Duodenal mucosa (tissue), 2 donors: ENCODE results near the gene C14orf39.

ENCODE experiments used
- H3K27ac ChIP-seq: one replicate; pipeline ENCODE4 v1.7.0; 2013; ENCODE audit warnings: low read depth, low read length
- H3K27me3 ChIP-seq, 2 donors: one replicate each; pipeline ENCODE4 v1.7.0; 2013; ENCODE audit warnings: low read length in 2 of 2, control low read depth in 1 of 2; ENCODE audit not compliant: insufficient read depth in 2 of 2, control insufficient read depth in 1 of 2
- H3K36me3 ChIP-seq, 2 donors: one replicate each; pipeline ENCODE4 v1.7.0; 2013; ENCODE audit warnings: low read length in 2 of 2, control low read depth in 1 of 2; ENCODE audit not compliant: insufficient read depth in 2 of 2, control insufficient read depth in 1 of 2
- H3K4me1 ChIP-seq, 2 donors: one replicate each; pipeline ENCODE4 v1.7.0; 2013; ENCODE audit warnings: low read length in 2 of 2, control low read depth in 1 of 2; ENCODE audit not compliant: insufficient read depth in 2 of 2, control insufficient read depth in 1 of 2
- H3K4me3 ChIP-seq, 2 donors: one replicate each; pipeline ENCODE4 v1.7.0; 2013; ENCODE audit warnings: low read length in 2 of 2, low read depth in 1 of 2
- H3K9ac ChIP-seq, 2 donors: one replicate each; pipeline ENCODE4 v1.7.0; 2013; ENCODE audit warnings: low read length in 2 of 2, low read depth in 1 of 2
- H3K9me3 ChIP-seq, 2 donors: one replicate each; pipeline ENCODE4 v1.7.0; 2013; ENCODE audit warnings: low read length in 2 of 2, control low read depth in 1 of 2; ENCODE audit not compliant: control insufficient read depth in 1 of 2

The C14orf39 gene

GRCh38 chr14:60509438-60510253 lies 23.8 kb upstream of the C14orf39 start:
- Histone ChIP-seq H3K36me3 (no peaks in the 10 kb centered on the region), H3K4me3 (no peak overlapping the region), H3K4me1 (no peaks in the 10 kb centered on the region), H3K9me3 (no peaks in the 10 kb centered on the region), H3K27ac (no peak overlapping the region), H3K27me3 (peaks cover 85 to 98% of the 10 kb centered on the region in 2 donors), H3K9ac (no peak overlapping the region)

GRCh38 chr14:60508707-60509437 lies 23.0 kb upstream of the C14orf39 start, which contains the start of gene SIX6:
TSS of gene SIX6 (plus strand) at chr14:60509146. CDS start at chr14:60509399, 253 bp downstream.
- no peak within 1 kb of the TSS for H3K4me3 ChIP-seq
- no peaks in the 10 kb centered on the region for H3K4me1 ChIP-seq
- H3K9ac ChIP-seq: no peak within 1 kb of the TSS
- H3K27me3 ChIP-seq: peaks cover 85 to 98% of the 10 kb centered on the region in 2 donors
- H3K36me3 ChIP-seq: no peaks in the 10 kb centered on the region
- H3K9me3 ChIP-seq: no peaks in the 10 kb centered on the region
- H3K27ac ChIP-seq: no peak within 1 kb of the TSS

DNA sequence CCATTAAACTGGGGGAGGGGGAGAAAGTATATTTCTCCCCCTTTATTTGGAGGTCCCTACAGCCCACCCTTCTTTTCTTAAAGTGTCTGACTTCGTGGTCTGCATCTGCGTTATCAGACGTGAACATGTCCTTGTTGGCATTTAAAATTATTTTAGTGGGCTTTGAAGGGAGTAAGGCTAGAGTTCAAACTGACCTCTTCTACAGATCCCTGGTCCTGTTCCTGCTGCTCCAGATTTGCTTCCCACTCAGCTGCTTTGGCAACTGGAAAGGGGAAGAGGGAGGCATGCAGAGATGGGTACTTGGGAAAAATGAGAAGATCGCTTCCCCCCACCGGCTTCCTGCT lies 22.5 kb upstream of the C14orf39 start:
- H3K4me1 ChIP-seq: no peaks in the 10 kb centered on the region
- H3K4me3 ChIP-seq: no peak overlapping the region
- no peaks in the 10 kb centered on the region for H3K36me3 ChIP-seq
- H3K9me3 ChIP-seq: no peaks in the 10 kb centered on the region
- H3K27ac ChIP-seq: no peak overlapping the region
- H3K9ac ChIP-seq: no peak overlapping the region
- H3K27me3 ChIP-seq: peaks cover 83 to 95% of the 10 kb centered on the region in 2 donors

DNA sequence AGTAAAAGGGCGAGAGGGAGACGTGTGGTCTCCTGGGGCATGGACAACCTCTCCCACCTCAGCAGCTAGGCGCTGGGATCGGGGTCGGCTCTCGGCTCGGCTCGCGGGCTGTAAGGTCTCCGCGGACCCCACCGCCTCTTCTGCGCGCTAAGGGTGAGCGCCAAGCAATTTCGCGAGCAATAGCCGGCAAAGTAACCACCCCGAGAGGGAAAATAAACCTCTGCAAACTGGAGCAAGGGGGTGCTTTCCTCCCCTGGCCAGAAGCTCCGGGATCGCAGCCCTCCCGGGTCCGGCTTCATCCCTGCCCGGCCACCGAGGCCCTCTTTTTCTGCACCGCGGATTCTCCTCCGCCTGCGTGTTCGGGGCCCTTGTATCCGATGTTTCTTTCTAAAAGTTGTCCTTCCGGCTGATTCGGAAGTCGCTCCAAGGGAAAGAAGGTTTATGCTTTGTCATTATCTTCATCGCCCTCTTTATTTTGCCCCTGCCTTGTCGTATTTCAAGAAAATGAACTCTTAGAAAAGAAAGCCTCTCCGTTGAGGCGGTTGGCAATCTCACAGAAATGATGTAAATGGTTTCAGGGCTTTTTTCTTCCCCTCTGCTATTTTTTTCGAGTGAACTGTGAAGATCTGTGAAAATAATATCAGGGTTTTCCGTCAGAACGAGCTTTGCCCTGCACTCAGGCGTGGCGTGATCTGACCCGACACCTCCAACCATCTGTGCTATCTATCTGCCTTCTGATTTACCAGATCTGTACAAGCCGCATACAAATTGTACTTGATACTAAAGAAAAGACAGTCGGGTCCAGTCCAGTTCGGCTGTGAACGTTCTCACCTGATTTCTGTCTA lies 21.3 kb upstream of the C14orf39 start:
- no peaks in the 10 kb centered on the region for H3K4me1 ChIP-seq
- no peaks in the 10 kb centered on the region for H3K36me3 ChIP-seq
- H3K4me3 ChIP-seq: no peak overlapping the region
- H3K27me3 ChIP-seq: peaks cover 73 to 91% of the 10 kb centered on the region in 2 donors
- H3K9ac ChIP-seq: no peak overlapping the region
- no peak overlapping the region for H3K27ac ChIP-seq
- H3K9me3 ChIP-seq: no peaks in the 10 kb centered on the region

GRCh38 chr14:60506462-60506984 lies 20.7 kb upstream of the C14orf39 start:
- H3K27me3 ChIP-seq: peaks cover 66 to 89% of the 10 kb centered on the region in 2 donors
- H3K27ac ChIP-seq: no peak overlapping the region
- H3K4me3 ChIP-seq: no peak overlapping the region
- no peaks in the 10 kb centered on the region for H3K9me3 ChIP-seq
- no peak overlapping the region for H3K9ac ChIP-seq
- no peaks in the 10 kb centered on the region for H3K36me3 ChIP-seq
- H3K4me1 ChIP-seq: no peaks in the 10 kb centered on the region

DNA sequence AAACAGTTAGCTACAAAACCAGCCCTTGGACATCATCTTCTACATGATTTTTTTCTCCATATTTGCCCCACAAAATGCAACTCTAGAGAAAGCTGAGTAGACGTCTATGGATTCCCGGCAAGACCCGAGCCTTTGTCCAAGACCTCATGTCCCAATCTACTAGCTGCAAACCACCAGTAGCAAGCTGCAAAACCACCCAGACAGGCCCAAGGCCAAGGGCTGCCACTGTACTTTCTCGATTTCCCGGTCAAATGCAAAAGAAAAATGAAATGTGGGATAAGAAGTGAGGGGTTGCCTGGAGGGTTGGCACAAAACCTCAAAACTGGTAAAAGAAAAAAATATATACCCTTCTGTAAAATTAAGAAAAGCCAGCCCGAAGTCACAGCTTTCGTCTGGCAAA lies 20.1 kb upstream of the C14orf39 start:
- Histone ChIP-seq H3K36me3 (no peaks in the 10 kb centered on the region), H3K9me3 (no peaks in the 10 kb centered on the region), H3K4me1 (no peaks in the 10 kb centered on the region), H3K27ac (no peak overlapping the region), H3K9ac (no peak overlapping the region), H3K4me3 (no peak overlapping the region), H3K27me3 (peaks cover 61 to 84% of the 10 kb centered on the region in 2 donors)

- no peaks in the 10 kb centered on the region for H3K36me3 ChIP-seq
- no peaks in the 10 kb centered on the region for H3K9me3 ChIP-seq
- H3K27me3 ChIP-seq: peaks cover 55 to 78% of the 10 kb centered on the region in 2 donors
- H3K27ac ChIP-seq: no peak overlapping the region
- H3K4me3 ChIP-seq: no peak overlapping the region
- no peak overlapping the region for H3K9ac ChIP-seq
- no peaks in the 10 kb centered on the region for H3K4me1 ChIP-seq
These were observed 19.6 kb upstream of the C14orf39 start for GRCh38 chr14:60505448-60505847.

DNA sequence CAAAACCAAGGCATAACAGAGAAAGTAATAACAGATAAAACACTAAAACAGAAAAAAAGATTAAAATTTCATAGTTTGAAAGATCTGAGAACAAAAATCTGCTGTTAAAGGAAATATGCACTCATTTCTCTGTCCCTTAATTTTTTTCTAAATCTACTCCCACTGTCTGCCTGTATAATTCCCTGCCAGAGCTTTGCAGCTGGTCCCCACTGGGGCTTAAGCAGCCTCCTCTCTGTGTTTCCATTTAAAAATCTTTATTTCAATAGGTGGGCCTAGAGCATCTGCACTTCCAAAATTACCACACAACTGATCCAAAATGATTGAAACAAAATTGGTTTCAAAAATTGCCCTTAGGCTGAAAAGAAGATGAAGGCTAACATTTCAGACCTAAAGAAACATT lies 16.7 kb upstream of the C14orf39 start:
- H3K9ac ChIP-seq: no peak overlapping the region
- H3K4me3 ChIP-seq: no peak overlapping the region
- no peaks in the 10 kb centered on the region for H3K9me3 ChIP-seq
- no peaks in the 10 kb centered on the region for H3K4me1 ChIP-seq
- no peaks in the 10 kb centered on the region for H3K36me3 ChIP-seq
- no peak overlapping the region for H3K27ac ChIP-seq
- peaks cover 27 to 49% of the 10 kb centered on the region in 2 donors for H3K27me3 ChIP-seq

DNA sequence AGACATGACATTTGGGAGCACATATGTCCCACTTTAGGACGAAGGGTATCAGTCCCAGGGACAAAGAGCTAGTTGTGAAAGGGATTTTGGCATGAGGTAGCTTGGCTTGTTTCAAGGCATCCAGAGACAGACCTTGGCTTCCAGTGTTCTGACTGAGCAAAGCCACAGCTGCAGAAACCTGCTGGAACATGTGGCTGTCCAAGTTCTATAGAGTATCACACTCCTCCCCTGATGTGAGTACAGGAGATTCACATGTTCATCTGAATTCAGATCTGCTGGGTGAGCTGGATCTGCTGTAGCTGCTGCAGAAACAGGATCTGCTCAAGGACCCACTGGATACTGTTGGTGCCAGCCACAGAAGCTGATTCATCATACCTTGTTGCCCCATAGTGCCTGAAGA lies 10.1 kb upstream of the C14orf39 start:
- H3K4me3 ChIP-seq: no peak overlapping the region
- no peak overlapping the region for H3K27ac ChIP-seq
- peaks cover 0 to 7% of the 10 kb centered on the region in 2 donors for H3K27me3 ChIP-seq
- no peak overlapping the region for H3K9ac ChIP-seq
- no peaks in the 10 kb centered on the region for H3K9me3 ChIP-seq
- no peaks in the 10 kb centered on the region for H3K36me3 ChIP-seq
- H3K4me1 ChIP-seq: no peaks in the 10 kb centered on the region
